Loucy (cell line): ENCODE results near the gene PAPOLG.

Experiments
- H2AFZ ChIP-seq: fragments of 200-600 bp; sonication (generic); 2 replicates; pipeline ENCODE4 v1.6.0; 2016; ENCODE audit warnings: antibody characterized with exemption, mild to moderate bottlenecking, low read length, moderate library complexity
- H3F3A ChIP-seq: fragments of 200-600 bp; 2 replicates; pipeline ENCODE4 v1.6.0; 2016; ENCODE audit warnings: antibody characterized with exemption, low read depth, mild to moderate bottlenecking
- H3K27me3 ChIP-seq: fragments of 200-600 bp; sonication (generic); 2 replicates; pipeline ENCODE4 v1.6.1; 2014; ENCODE audit warnings: low read length, mild to moderate bottlenecking; ENCODE audit not compliant: insufficient read depth, poor library complexity, severe bottlenecking
- H3K36me3 ChIP-seq: fragments of 200-600 bp; sonication (generic); 2 replicates; pipeline ENCODE4 v1.6.1; 2016; ENCODE audit warnings: low read length; ENCODE audit not compliant: insufficient read depth
- H3K4me1 ChIP-seq: fragments of 200-600 bp; sonication (generic); 2 replicates; pipeline ENCODE4 v1.5.1; 2014; ENCODE audit warnings: low read length, mild to moderate bottlenecking; ENCODE audit not compliant: insufficient read depth, poor library complexity, severe bottlenecking
- H3K4me2 ChIP-seq: fragments of 200-600 bp; sonication (generic); 2 replicates; pipeline ENCODE4 v1.6.0; 2014; ENCODE audit warnings: antibody characterized with exemption, low read length, low read depth, mild to moderate bottlenecking; ENCODE audit not compliant: poor library complexity, severe bottlenecking
- H3K4me3 ChIP-seq: fragments of 200-600 bp; sonication (generic); 2 replicates; pipeline ENCODE4 v1.5.1; 2014; ENCODE audit warnings: low read length, mild to moderate bottlenecking, mixed read lengths; ENCODE audit not compliant: poor library complexity, severe bottlenecking
- H3K79me2 ChIP-seq: fragments of 200-600 bp; sonication (generic); 2 replicates; pipeline ENCODE4 v1.6.1; 2014; ENCODE audit warnings: low read length; ENCODE audit not compliant: insufficient read depth
- H3K9ac ChIP-seq: fragments of 200-600 bp; sonication (generic); 2 replicates; pipeline ENCODE4 v1.6.0; 2014; ENCODE audit warnings: mild to moderate bottlenecking, low read depth, low read length, moderate library complexity; ENCODE audit not compliant: poor library complexity, severe bottlenecking
- H3K9me2 ChIP-seq: fragments of 200-600 bp; sonication (generic); replicated peaks from 2 replicates; pipeline ENCODE4 v1.6.1; 2016; ENCODE audit warnings: low read depth, low read length, mixed read lengths
- H3K9me3 ChIP-seq: fragments of 200-600 bp; sonication (generic); 2 replicates; pipeline ENCODE4 v1.6.1; 2014; ENCODE audit warnings: mild to moderate bottlenecking, antibody characterized with exemption, low read length, low read depth; ENCODE audit not compliant: insufficient read depth
- H4K20me1 ChIP-seq: fragments of 200-600 bp; sonication (generic); 2 replicates; pipeline ENCODE4 v1.6.0; 2014; ENCODE audit warnings: antibody characterized with exemption, low read length, mild to moderate bottlenecking; ENCODE audit not compliant: insufficient read depth, poor library complexity, severe bottlenecking
- CTCF ChIP-seq: fragments of 200-600 bp; sonication (generic); conservative IDR thresholded peaks from 2 replicates; pipeline ENCODE4 v1.5.1; 2014; ENCODE audit warnings: mild to moderate bottlenecking, antibody characterized with exemption, low read length
- EZH2phosphoT487 ChIP-seq: fragments of 200-600 bp; IDR thresholded peaks from 2 replicates; pipeline ENCODE4 v1.6.1; 2018; ENCODE audit warnings: antibody characterized with exemption, mild to moderate bottlenecking, moderate library complexity, borderline replicate concordance

The PAPOLG gene

DNA sequence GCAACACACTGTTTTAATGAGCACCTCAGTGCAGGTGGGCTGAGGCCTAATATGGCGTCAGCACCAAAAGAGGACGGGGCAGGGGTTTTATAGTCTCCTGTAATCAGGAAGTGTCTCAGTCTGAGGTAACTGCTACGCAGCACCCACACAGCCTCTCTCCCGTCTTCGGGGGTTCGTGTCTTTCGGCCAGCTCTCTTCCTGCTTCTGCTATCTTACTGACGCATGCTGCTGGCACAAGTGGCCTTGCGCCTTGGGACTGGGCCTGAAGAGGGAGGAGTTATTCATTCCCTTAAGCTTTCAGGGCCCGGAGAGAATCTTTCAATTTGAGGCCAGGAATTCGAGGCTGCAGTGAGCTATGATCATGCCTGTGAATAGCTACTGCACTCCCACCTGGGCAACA is 14.5 kb upstream of the PAPOLG start:
- no peaks in the 10 kb centered on the region for H3K9me2 ChIP-seq
- no peak for TF ChIP-seq CTCF
- TF ChIP-seq EZH2phosphoT487 = no peak
- peaks cover 18% of the 10 kb centered on the region for H3K4me1 ChIP-seq
- H3K4me2 ChIP-seq = no peak overlapping the region
- no peaks in the 10 kb centered on the region for H3K27me3 ChIP-seq
- H2AFZ ChIP-seq = no peak overlapping the region
- no peaks in the 10 kb centered on the region for H4K20me1 ChIP-seq
- no peaks in the 10 kb centered on the region for H3K79me2 ChIP-seq
- no peaks in the 10 kb centered on the region for H3K9me3 ChIP-seq
- H3K4me3 ChIP-seq = no peak overlapping the region
- H3K9ac ChIP-seq = no peak overlapping the region
- H3K36me3 ChIP-seq = no peaks in the 10 kb centered on the region
- H3F3A ChIP-seq = no peaks in the 10 kb centered on the region

GRCh38 chr2:60742419-60742818 is 13.6 kb upstream of the PAPOLG start:
- Histone ChIP-seq H3K27me3 (no peaks in the 10 kb centered on the region), H3K9me2 (no peaks in the 10 kb centered on the region), H2AFZ (no peak overlapping the region), H3K4me2 (no peak overlapping the region), H3K4me3 (no peak overlapping the region), H3K79me2 (no peaks in the 10 kb centered on the region), H4K20me1 (no peaks in the 10 kb centered on the region), H3K9me3 (no peaks in the 10 kb centered on the region), H3F3A (no peaks in the 10 kb centered on the region), H3K4me1 (peaks cover 20% of the 10 kb centered on the region), H3K36me3 (no peaks in the 10 kb centered on the region), H3K9ac (no peak overlapping the region)
- no peak for TF ChIP-seq EZH2phosphoT487
- TF ChIP-seq CTCF = no peak

GRCh38 chr2:60745330-60745729 is 10.7 kb upstream of the PAPOLG start:
- Histone ChIP-seq H3K27me3 (no peaks in the 10 kb centered on the region), H3K9me3 (no peaks in the 10 kb centered on the region), H3K9me2 (no peaks in the 10 kb centered on the region), H3K4me1 (peaks cover 20% of the 10 kb centered on the region), H3K36me3 (no peaks in the 10 kb centered on the region), H3F3A (no peaks in the 10 kb centered on the region), H4K20me1 (no peaks in the 10 kb centered on the region), H3K4me2 (peak overlapping the region; percentile 64), H3K79me2 (no peaks in the 10 kb centered on the region), H3K4me3 (peak overlapping the region; percentile 49), H3K9ac (peak overlapping the region; percentile 26), H2AFZ (peak overlapping the region; percentile 26)
- no peak for TF ChIP-seq CTCF
- TF ChIP-seq EZH2phosphoT487 = no peak
